ENCODE measurements around the gene RNF32.

GRCh38 chr7:156610130-156610529, 30.4 kb upstream of the RNF32 start:
- no peak for TF ChIP-seq TAF1 (IDR thresholded peaks at IDR 0.05; ENCODE audit: borderline replicate concordance, insufficient read depth, low read length)
- no peak for TF ChIP-seq SIN3A (IDR thresholded peaks at IDR 0.05; ENCODE audit: borderline replicate concordance, insufficient read depth, low read length)
- TF ChIP-seq POLR2AphosphoS5 (IDR thresholded peaks at IDR 0.05; ENCODE audit: low read depth, low read length), result no peak
- no peak for TF ChIP-seq REST (IDR thresholded peaks at IDR 0.05; ENCODE audit: insufficient read depth in 1 of 2, low read depth in 2 of 2, low read length in 2 of 2)

Data from PFSK-1 (cell line).